AG04450 (cell line): ENCODE measurements around the gene SLC44A1. TPM values are rescaled to one million over a fixed set of nuclear protein-coding genes. Genes with fewer than 3 reads are reported as not detected.

Source experiments
- CTCF ChIA-PET: fragments of 300-600, 350-600 bp; formaldehyde crosslinking; extraction: SDS; loops from one replicate; lab custom pipeline; 2022; ENCODE audit warnings: antibody characterized with exemption, inconsistent platforms; lab: Charles Lee
- POLR2A ChIA-PET: fragments of 350-600 bp; formaldehyde crosslinking; extraction: SDS; loops from one replicate; lab custom pipeline; 2021; ENCODE audit warnings: antibody characterized with exemption, inconsistent platforms; lab: Yijun Ruan, JAX
- DNase-seq: peaks from one replicate; pipeline ENCODE4 v3.0.0-alpha.2; 2011; ENCODE audit warnings: low read depth, low spot score
- H3K27ac ChIP-seq: one replicate; pipeline ENCODE4 v1.5.1; 2012; ENCODE audit warnings: low read depth, low read length, control low read depth
- H3K27me3 ChIP-seq: one replicate; pipeline ENCODE4 v1.6.0; 2012; ENCODE audit warnings: low read length; ENCODE audit not compliant: control insufficient read depth, insufficient read depth
- H3K4me3 ChIP-seq: 2 replicates; pipeline ENCODE4 v1.5.1; 2011; ENCODE audit warnings: mild to moderate bottlenecking, low read depth, low read length, control low read depth
- H3K9me3 ChIP-seq: 2 replicates; pipeline ENCODE4 v1.5.1; 2012; ENCODE audit warnings: low read length; ENCODE audit not compliant: control insufficient read depth, insufficient read depth
- CTCF ChIP-seq: IDR thresholded peaks from 2 replicates; pipeline ENCODE4 v1.5.1; 2011; ENCODE audit warnings: low read depth, low read length, control low read depth, inconsistent platforms
- polyA plus RNA-seq: library from polyadenylated mRNA; depleted of rRNA; stranded (reverse); fragments of >200 nt; gene quantifications from 2 replicates; pipeline ENCODE4 v1.2.3, GENCODE V29; 2011

SLC44A1 gene
- polyA plus RNA-seq, 1 experiment: 15.6 TPM

- CTCF ChIA-PET: interaction anchor here (0.6 to 4.2 kb wide), 9 partner anchors 21 to 556 kb away, joined by 3 to 38 read pairs (median 3); no protein-coding TSS in a partner anchor
- TF ChIP-seq CTCF: no peak
- Histone ChIP-seq H3K4me3 (no peak overlapping the region), H3K27ac (no peak overlapping the region), H3K27me3 (no peaks in the 10 kb centered on the region), H3K9me3 (no peaks in the 10 kb centered on the region)
- POLR2A ChIA-PET: interaction anchor here (0.7 kb wide), 2 partner anchors 210 to 493 kb away, joined by 5 to 10 read pairs; no protein-coding TSS in a partner anchor
- DNase-seq: no peak
Measured at GRCh38 chr9:105418588-105419500, 174.4 kb downstream of the SLC44A1 start.

GRCh38 chr9:105419816-105420597 is 175.6 kb downstream of the SLC44A1 start:
- POLR2A ChIA-PET: no interaction called here
- no peaks in the 10 kb centered on the region for H3K9me3 ChIP-seq
- CTCF ChIA-PET: no interaction called here
- no peak overlapping the region for H3K4me3 ChIP-seq
- no peak for DNase-seq
- H3K27me3 ChIP-seq: no peaks in the 10 kb centered on the region
- no peak for TF ChIP-seq CTCF
- no peak overlapping the region for H3K27ac ChIP-seq

- H3K27ac ChIP-seq: no peak overlapping the region
- no peak overlapping the region for H3K4me3 ChIP-seq
- H3K27me3 ChIP-seq: no peaks in the 10 kb centered on the region
- no peaks in the 10 kb centered on the region for H3K9me3 ChIP-seq
- no peak for TF ChIP-seq CTCF
- no peak for DNase-seq
- ChIA-PET CTCF (interaction anchor here (0.6 kb wide), 1 partner anchor 262 kb away, joined by 7 read pairs; no protein-coding TSS in a partner anchor), POLR2A (no interaction called here)
Measured at GRCh38 chr9:105421154-105421553, 176.7 kb downstream of the SLC44A1 start.

GRCh38 chr9:105421864-105422263 is 177.4 kb downstream of the SLC44A1 start:
- POLR2A ChIA-PET: no interaction called here
- CTCF ChIA-PET: no interaction called here

More at GRCh38 chr9:105421864-105422263, 177.4 kb downstream of the SLC44A1 start:
- DNase-seq: no peak
- no peak overlapping the region for H3K27ac ChIP-seq
- no peak for TF ChIP-seq CTCF
- no peaks in the 10 kb centered on the region for H3K9me3 ChIP-seq
- no peaks in the 10 kb centered on the region for H3K27me3 ChIP-seq
- H3K4me3 ChIP-seq: no peak overlapping the region
